BJ (cell line): ENCODE data around the gene BANP. TPM values are rescaled to one million over a fixed set of nuclear protein-coding genes. Genes with fewer than 3 reads are reported as not detected.
"Not testable (repeated sequence)": the region's sequence is repeated elsewhere in the genome, so short reads cannot be mapped to it uniquely, and the experiment has no call there.

Source experiments
- CTCF ChIA-PET: fragments of 350-600 bp; formaldehyde crosslinking; extraction: SDS; loops from one replicate; lab custom pipeline; 2021; ENCODE audit warnings: antibody characterized with exemption, inconsistent platforms; lab: Yijun Ruan, JAX
- POLR2A ChIA-PET: fragments of 300-600 bp; sonication (Branson Sonifier 250); formaldehyde crosslinking; extraction: SDS; loops from one replicate; lab custom pipeline; 2021; ENCODE audit warnings: antibody characterized with exemption; lab: Charles Lee
- DNase-seq: peaks from one replicate; pipeline ENCODE4 v3.0.0-alpha.2; 2011; ENCODE audit warnings: low read depth
- H3K27me3 ChIP-seq: 2 replicates; pipeline ENCODE4 v1.6.0; 2011; ENCODE audit warnings: low read length; ENCODE audit not compliant: control insufficient read depth, insufficient read depth
- H3K36me3 ChIP-seq: 2 replicates; pipeline ENCODE4 v1.5.1; 2011; ENCODE audit warnings: low read length; ENCODE audit not compliant: control insufficient read depth, insufficient read depth
- H3K4me3 ChIP-seq: 2 replicates; pipeline ENCODE4 v1.5.1; 2011; ENCODE audit warnings: low read depth, mild to moderate bottlenecking, control low read depth, low read length
- polyA minus RNA-seq: library from RNA; depleted of rRNA, polyadenylated mRNA; stranded (reverse); fragments of >200 nt; gene quantifications from 2 replicates; pipeline ENCODE4 v1.2.3, GENCODE V29; 2011; rRNA and poly(A)+ RNA removed
- polyA plus RNA-seq: library from polyadenylated mRNA; depleted of rRNA; stranded (reverse); fragments of >200 nt; gene quantifications from 2 replicates; pipeline ENCODE4 v1.2.3, GENCODE V29; 2011; rRNA removed
- TF ChIP-seq, protein P1 (sequence below): IDR thresholded peaks from 2 replicates; pipeline ENCODE4 v1.5.1; 2011; ENCODE audit warnings: low read depth, mild to moderate bottlenecking, control low read depth, inconsistent platforms, low read length, moderate library complexity; ENCODE audit not compliant: insufficient read depth

The BANP gene, protein sequence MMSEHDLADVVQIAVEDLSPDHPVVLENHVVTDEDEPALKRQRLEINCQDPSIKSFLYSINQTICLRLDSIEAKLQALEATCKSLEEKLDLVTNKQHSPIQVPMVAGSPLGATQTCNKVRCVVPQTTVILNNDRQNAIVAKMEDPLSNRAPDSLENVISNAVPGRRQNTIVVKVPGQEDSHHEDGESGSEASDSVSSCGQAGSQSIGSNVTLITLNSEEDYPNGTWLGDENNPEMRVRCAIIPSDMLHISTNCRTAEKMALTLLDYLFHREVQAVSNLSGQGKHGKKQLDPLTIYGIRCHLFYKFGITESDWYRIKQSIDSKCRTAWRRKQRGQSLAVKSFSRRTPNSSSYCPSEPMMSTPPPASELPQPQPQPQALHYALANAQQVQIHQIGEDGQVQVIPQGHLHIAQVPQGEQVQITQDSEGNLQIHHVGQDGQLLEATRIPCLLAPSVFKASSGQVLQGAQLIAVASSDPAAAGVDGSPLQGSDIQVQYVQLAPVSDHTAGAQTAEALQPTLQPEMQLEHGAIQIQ
- 11.4 and 16.5 TPM in 2 replicates for polyA plus RNA-seq
- 22.2 and 24.1 TPM in 2 replicates for polyA minus RNA-seq

DNA sequence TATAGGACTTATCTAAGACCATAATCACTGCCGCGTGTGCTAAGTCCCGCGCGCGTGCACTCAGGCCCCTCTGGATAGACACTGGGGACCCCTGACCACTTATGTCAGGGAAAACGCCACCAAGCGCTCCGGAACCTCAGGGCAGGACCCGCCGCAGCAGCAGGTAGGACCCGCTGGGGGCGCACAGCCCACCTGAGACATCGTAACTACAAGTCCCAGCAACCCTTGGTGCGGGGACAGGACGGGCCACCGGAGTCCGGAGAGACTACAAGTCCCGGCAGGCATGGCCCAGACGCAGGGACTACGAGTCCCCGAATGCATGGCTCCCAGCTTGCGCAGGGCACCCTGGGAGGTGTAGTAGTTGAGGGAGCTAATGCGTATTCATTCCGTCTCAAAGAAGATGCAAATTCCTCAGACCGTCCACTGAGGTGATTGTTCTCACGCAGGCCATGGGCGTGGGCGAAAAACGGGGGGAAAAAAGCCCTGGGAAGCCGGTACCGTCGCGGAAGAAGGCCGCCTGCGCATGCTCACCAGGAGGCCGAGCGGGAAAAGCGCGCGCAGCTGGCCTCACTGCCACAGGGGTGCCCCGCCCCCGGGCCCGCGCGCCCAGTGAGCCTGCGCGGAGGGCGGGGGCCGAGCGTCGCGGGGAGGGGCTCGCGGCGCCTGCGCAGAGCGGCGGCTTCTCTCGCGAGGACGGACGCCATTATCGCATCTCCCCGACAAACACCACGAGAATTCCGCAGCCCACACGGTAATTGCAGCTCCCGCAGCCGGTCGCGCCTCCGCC is at the start of gene BANP:
Gene BANP, plus strand, starts transcription at position 670 of the 787 bp plus-strand sequence. CDS start 23,682 bp downstream, outside the sequence.
- TF ChIP-seq, protein P1, sequence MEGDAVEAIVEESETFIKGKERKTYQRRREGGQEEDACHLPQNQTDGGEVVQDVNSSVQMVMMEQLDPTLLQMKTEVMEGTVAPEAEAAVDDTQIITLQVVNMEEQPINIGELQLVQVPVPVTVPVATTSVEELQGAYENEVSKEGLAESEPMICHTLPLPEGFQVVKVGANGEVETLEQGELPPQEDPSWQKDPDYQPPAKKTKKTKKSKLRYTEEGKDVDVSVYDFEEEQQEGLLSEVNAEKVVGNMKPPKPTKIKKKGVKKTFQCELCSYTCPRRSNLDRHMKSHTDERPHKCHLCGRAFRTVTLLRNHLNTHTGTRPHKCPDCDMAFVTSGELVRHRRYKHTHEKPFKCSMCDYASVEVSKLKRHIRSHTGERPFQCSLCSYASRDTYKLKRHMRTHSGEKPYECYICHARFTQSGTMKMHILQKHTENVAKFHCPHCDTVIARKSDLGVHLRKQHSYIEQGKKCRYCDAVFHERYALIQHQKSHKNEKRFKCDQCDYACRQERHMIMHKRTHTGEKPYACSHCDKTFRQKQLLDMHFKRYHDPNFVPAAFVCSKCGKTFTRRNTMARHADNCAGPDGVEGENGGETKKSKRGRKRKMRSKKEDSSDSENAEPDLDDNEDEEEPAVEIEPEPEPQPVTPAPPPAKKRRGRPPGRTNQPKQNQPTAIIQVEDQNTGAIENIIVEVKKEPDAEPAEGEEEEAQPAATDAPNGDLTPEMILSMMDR = peak; percentile 43
- DNase-seq = peak; percentile 87
- CTCF ChIA-PET = interaction anchor here (0.6 to 1.6 kb wide), 3 partner anchors 10 to 79 kb away, joined by 3 to 4 read pairs (median 4); no protein-coding TSS in a partner anchor
- Histone ChIP-seq H3K36me3 (peaks cover 3% of the 10 kb centered on the region), H3K4me3 (peak within 1 kb of the TSS; percentile 91), H3K27me3 (no peaks in the 10 kb centered on the region)
- POLR2A ChIA-PET = no interaction called here

DNA sequence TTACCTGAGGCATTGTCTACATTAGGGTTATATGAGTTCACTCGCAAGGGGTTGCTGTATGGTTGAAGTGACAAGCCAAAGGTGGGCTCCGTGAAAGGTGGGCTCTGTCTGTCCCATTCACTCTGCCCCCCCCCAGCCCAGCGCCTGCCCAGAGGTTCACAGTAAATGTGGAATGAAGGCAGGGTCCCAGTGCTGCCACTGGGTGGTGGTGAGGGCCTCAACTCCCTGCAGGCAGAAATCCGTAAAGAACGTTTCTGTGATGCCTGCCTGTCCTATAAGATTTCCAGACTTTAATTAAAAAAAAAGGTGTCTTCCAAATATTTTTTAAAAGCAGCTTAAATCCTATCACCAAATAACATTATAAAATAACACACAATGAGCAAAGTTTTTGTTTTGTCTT is 46.3 kb upstream of the BANP start:
- H3K4me3 ChIP-seq, POLR2A ChIA-PET, DNase-seq, H3K27me3 ChIP-seq, H3K36me3 ChIP-seq: not testable (repeated sequence)
- CTCF ChIA-PET = interaction anchor here (1.8 to 2.4 kb wide), 2 partner anchors 55 to 126 kb away, joined by 6 to 16 read pairs; no protein-coding TSS in a partner anchor

DNA sequence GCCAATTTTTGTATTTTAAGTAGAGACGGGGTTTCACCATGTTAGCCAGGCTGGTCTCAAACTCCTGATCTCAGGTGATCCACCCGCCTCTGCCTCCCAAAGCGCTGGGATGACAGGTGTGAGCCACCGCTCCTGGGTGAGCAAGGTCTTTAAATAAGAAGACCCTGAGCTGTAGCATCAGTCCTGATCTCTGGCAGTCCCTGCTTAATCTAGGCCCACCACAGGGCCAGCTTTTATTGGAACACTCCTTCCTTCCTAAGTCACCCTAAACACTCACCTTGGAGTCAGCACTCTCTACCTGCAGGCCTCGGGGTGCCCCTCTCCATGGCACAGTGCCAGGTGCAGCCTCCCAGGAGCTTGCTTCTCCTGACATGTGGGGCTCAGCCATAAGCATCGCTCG is 45.7 kb upstream of the BANP start:
- CTCF ChIA-PET = interaction anchor here (0.9 to 2.4 kb wide), 5 partner anchors 33 to 126 kb away, joined by 4 to 16 read pairs (median 4); no protein-coding TSS in a partner anchor

DNA sequence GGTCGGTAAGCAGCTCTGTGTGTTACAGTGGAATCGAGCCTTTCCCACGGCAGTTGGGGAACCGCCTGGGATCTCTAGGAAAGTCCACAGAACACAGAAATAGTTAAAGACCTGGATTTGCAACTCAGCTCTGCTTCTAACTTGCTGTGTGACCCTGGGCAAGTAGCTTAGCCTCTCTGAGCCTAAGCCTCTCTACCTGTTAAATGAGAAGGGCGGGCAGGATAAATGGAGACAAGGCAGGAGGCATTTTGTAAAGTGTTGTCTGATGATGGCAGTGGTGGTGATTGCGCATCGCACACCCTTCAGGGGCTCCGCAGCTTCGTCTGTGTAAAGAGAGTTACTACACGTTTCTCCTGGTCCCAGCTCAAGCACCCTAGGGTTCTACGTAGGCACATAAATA is 43.1 kb upstream of the BANP start:
- POLR2A ChIA-PET, H3K36me3 ChIP-seq, H3K27me3 ChIP-seq, DNase-seq, H3K4me3 ChIP-seq: not testable (repeated sequence)
- CTCF ChIA-PET = interaction anchor here (0.6 to 3.6 kb wide), 8 partner anchors 10 to 605 kb away, joined by 3 to 39 read pairs (median 4); no protein-coding TSS in a partner anchor

More for the DNA sequence above, 45.7 kb upstream of the BANP start:
- DNase-seq, H3K4me3 ChIP-seq, H3K27me3 ChIP-seq, POLR2A ChIA-PET, H3K36me3 ChIP-seq: not testable (repeated sequence)

DNA sequence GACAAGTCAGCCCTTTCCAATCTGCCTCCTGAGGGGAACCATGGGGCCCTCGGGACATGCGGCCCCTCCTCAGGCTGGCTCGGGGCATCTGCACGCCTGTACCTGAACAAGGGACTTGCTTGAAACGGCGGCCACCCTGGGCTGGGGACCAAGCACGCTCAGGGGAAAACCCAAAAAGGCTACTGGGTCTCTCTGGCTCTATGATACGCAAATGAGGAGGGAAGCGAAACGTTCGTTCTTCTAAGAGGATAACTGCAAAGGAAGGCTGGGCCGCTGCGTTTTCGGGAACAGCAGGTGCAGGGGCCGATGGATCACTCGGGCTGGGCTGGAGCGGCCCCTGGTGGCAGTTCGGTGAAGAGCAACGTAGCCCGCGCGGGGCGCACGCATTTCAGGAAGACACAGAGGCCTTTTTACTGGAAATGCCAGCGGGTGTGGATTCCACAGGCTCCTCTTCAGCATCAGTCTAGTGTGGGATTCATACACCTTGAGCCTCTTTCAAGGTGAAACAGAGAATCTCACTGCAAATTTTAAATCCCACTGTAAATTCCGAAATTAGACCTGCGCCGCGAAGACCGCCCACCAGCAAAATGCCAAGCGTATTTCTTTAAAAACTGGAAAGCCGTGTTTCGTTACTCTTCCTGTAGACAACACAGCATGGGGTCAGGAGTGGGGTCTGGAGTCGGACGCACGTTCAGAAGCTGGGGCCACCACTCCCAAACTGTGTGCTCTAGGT is 41.9 kb upstream of the BANP start:
- POLR2A ChIA-PET, H3K27me3 ChIP-seq, H3K36me3 ChIP-seq, H3K4me3 ChIP-seq, DNase-seq: not testable (repeated sequence)
- CTCF ChIA-PET = interaction anchor here (0.8 to 3.6 kb wide), 14 partner anchors 9 to 139 kb away, joined by 3 to 39 read pairs (median 4); no protein-coding TSS in a partner anchor
- TF ChIP-seq, protein P1 = peak; percentile 92

DNA sequence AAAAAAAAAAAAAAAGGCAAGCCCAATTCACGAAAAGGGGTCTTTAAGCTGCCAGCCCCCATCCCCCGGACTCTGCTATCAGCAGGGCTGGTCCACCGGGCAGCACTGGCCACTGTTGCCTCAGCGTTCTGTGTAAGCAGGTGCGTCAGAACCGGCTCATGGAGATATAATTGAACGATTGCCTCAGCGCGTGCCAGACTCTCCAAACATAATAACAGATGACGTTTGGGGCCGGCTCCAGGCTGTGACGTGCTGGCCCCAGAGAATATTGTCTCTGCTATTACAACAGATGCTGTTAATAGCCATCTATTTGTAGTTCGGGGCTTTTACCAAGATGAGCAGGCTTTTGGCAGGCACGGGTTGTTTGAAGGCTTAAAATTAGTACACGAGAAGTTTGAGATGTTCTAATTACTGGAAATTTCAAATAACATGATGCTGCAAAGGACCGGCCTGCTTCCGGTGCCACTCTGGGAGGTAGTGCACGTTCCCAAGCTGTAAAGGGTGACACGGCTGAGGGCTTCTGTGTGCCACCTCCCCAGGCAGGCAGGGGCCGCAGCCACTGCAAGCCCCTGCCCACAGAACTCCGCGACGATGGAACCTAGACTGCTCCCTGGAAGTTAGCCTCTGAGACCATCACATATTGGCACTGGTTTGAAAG is 40.0 kb upstream of the BANP start:
- peak; percentile 36 for DNase-seq
- H3K36me3 ChIP-seq, H3K4me3 ChIP-seq, POLR2A ChIA-PET, H3K27me3 ChIP-seq: not testable (repeated sequence)
- CTCF ChIA-PET = interaction anchor here (1.6 to 3.6 kb wide), 5 partner anchors 40 to 141 kb away, joined by 4 to 39 read pairs (median 10); no protein-coding TSS in a partner anchor

DNA sequence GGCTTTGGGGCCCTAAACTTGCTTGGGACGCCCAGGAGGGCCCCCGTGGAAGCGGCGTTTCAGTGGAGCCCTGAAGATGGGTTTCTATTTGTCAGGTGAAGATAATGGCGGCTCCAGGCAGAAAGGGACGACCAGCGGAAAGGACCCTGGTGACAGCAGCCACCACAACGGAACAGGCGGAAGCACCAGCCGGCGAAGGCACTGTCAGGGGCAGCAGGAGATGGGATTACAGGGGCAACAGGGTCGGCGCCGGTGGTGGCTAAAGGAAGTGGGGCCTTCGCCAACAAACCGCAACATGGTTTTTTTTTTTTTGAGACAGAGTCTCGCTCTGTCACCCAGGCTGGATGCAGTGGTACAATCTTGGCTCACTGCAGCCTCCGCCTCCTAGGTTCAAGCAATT is 38.5 kb upstream of the BANP start:
- POLR2A ChIA-PET = not testable (repeated sequence)

DNA sequence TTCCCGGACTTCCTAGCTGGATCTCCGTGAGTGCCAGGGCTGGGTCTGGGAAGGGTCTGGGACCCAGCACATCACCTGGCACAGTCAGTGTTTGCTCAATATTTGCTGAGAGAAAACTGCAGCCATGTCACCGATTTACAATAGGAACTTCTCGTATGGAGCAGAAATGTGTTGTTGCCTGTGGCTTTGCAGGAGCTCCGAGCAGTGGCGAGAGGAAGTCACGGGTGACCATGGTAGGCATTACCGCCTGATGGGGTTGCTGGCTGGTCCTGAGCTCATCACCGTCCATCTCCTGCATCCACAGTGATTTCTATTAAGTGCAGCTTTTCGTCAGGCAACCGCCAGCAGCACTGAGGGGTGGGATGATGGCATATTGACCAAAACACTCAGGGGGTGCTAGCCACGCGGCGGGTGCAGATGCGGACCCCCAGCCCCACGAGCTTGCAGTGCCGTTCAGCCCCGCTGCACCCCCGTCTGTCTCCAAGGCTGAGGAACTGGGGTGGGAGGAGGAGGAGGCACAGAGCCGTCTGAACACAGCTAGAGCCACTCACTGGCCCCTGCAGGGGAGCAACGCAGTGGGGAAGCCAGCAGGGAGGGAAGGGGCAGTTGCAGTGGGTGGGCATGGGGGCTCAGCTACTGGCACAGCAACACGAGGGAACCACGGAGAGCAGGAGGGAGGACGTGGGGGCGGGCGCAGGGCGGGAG is 37.1 kb upstream of the BANP start:
- DNase-seq, H3K36me3 ChIP-seq, POLR2A ChIA-PET, H3K27me3 ChIP-seq, H3K4me3 ChIP-seq: not testable (repeated sequence)
- CTCF ChIA-PET = interaction anchor here (1.1 kb wide), 2 partner anchors 44 to 135 kb away, joined by 3 read pairs; no protein-coding TSS in a partner anchor

More for the DNA sequence above, 38.5 kb upstream of the BANP start:
- not testable (repeated sequence) for DNase-seq, H3K36me3 ChIP-seq, H3K4me3 ChIP-seq, H3K27me3 ChIP-seq
- CTCF ChIA-PET = interaction anchor here (1.1 to 1.8 kb wide), 2 partner anchors 42 to 133 kb away, joined by 3 to 10 read pairs; no protein-coding TSS in a partner anchor
